Measurements from ENCODE around the gene PAIP2. TPM values are rescaled to one million over a fixed set of nuclear protein-coding genes. Genes with fewer than 3 reads are reported as not detected.
A peak's percentile ranks its signal among the peaks of the same experiment; 100 is the strongest.

The PAIP2 gene
- total RNA-seq, 1 donor from 2014 or later, result 88.2 TPM

DNA sequence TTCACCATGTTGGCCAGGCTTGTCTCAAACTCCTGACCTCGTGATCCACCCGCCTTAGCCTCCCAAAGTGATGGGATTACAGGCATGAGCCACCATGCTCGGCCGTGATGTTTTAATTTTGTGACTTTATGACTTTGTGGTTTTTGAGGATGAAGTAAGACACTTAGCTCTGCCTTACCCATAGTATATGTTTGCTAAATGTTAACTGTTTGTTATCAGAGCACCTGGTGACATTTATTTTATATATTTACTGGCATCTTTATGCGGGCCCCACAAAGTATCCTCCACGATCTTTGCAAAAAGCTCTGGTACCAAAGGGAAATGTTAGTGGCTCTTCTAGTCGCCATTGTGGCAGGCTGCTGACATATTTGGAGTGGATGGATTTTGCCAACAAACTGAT lies 34.7 kb downstream of the PAIP2 start:
- H3K4me1 Mint-ChIP-seq, result no peaks in the 10 kb centered on the region
- H3K4me3 Mint-ChIP-seq, result no peak overlapping the region
- peaks cover 21% of the 10 kb centered on the region for H3K36me3 Mint-ChIP-seq
- H3K9me3 Mint-ChIP-seq, result no peaks in the 10 kb centered on the region
- no peak for DNase-seq (ENCODE audit: low spot score in 2 of 2, unreplicated experiment in 2 of 2)
- no peaks in the 10 kb centered on the region for H3K27me3 Mint-ChIP-seq (ENCODE audit: low read depth)
- H3K27ac Mint-ChIP-seq, result no peak overlapping the region
- TF ChIP-seq CTCF (IDR thresholded peaks at IDR 0.05; ENCODE audit: unreplicated experiment), result no peak

DNA sequence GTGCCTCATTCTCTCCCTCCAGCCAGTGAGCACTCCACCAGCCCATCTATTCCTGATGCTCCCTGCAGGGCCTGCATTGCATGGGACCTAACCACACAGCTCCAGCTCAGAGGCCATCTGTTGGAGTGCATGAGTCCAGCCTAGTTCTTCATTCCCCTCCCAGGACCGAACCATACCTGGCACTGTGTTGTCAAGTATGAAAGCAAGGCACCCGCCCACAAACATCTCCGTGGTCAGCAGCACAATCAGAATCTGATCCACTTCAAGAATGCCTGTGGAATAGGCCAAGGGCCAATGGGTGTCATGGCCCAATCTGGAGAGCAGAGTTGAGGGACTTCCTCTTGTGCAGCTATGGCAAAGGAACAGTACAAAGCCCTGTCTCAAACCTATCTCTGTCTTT lies 35.6 kb downstream of the PAIP2 start:
- TF ChIP-seq CTCF (IDR thresholded peaks at IDR 0.05; ENCODE audit: unreplicated experiment), result no peak

DNA sequence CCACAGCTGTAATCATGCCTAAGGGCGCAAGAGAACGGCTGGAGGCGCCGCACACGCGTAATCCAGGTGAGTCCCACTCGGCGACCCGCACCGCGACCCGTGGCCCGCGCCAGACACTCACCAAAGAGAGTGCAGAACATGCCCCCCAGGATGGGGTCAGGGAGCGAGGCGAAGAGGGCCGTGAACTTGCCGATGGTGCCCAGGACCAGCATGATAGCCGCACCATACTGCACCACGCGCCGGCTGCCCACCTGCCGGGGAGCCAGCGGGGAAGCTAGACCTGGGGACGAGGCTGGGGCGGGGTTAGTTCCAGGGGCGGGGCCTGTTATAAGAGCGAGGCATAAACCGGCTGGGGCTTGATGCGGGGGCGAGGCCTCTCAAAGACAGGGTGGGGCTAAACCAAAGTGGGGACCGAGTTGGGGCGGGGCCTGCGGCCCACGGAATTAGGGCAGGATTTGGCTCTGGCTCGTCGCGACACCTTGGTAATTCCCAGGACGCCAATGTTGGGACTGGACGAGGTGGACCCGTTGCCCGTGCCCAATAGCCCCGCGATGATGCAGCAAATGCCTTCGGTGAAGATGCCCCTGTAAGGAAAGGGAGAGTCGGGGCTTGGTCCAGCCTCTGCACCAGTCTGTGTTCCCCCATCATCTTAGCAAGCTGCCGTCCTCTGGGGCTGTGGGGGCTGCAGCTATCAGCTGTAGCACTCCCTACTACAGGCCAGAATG lies 36.6 kb downstream of the PAIP2 start:
- Mint-ChIP-seq H3K9me3 (no peaks in the 10 kb centered on the region), H3K27me3 (ENCODE audit: low read depth) (no peaks in the 10 kb centered on the region), H3K36me3 (peaks cover 12% of the 10 kb centered on the region), H3K4me3 (no peak overlapping the region), H3K27ac (no peak overlapping the region), H3K4me1 (peaks cover 5% of the 10 kb centered on the region)
- no peak for TF ChIP-seq CTCF (IDR thresholded peaks at IDR 0.05; ENCODE audit: unreplicated experiment)
- DNase-seq (ENCODE audit: low spot score in 2 of 2, unreplicated experiment in 2 of 2), result no peak

More for the DNA sequence above, 35.6 kb downstream of the PAIP2 start:
- H3K27ac Mint-ChIP-seq, result no peak overlapping the region
- peaks cover 15% of the 10 kb centered on the region for H3K36me3 Mint-ChIP-seq
- H3K27me3 Mint-ChIP-seq (ENCODE audit: low read depth), result no peaks in the 10 kb centered on the region
- no peaks in the 10 kb centered on the region for H3K9me3 Mint-ChIP-seq
- DNase-seq (ENCODE audit: low spot score in 2 of 2, unreplicated experiment in 2 of 2), result no peak
- H3K4me3 Mint-ChIP-seq, result no peak overlapping the region
- peaks cover 2% of the 10 kb centered on the region for H3K4me1 Mint-ChIP-seq

GRCh38 chr5:139378941-139379361 lies 37.3 kb downstream of the PAIP2 start:
- Mint-ChIP-seq H3K36me3 (peaks cover 12% of the 10 kb centered on the region), H3K9me3 (no peaks in the 10 kb centered on the region), H3K27me3 (ENCODE audit: low read depth) (no peaks in the 10 kb centered on the region), H3K4me3 (no peak overlapping the region), H3K4me1 (peaks cover 11% of the 10 kb centered on the region), H3K27ac (no peak overlapping the region)
- no peak for DNase-seq (ENCODE audit: low spot score in 2 of 2, unreplicated experiment in 2 of 2)
- TF ChIP-seq CTCF (IDR thresholded peaks at IDR 0.05; ENCODE audit: unreplicated experiment), result no peak

- Mint-ChIP-seq H3K27ac (peak overlapping the region; percentile 18), H3K9me3 (no peaks in the 10 kb centered on the region), H3K27me3 (ENCODE audit: low read depth) (no peaks in the 10 kb centered on the region), H3K4me1 (peaks cover 17% of the 10 kb centered on the region), H3K36me3 (peaks cover 10% of the 10 kb centered on the region), H3K4me3 (no peak overlapping the region)
- no peak for DNase-seq (ENCODE audit: low spot score in 2 of 2, unreplicated experiment in 2 of 2)
- no peak for TF ChIP-seq CTCF (IDR thresholded peaks at IDR 0.05; ENCODE audit: unreplicated experiment)
Measured at GRCh38 chr5:139379626-139380449, 38.2 kb downstream of the PAIP2 start.
